RPMI7951 (cell line): ENCODE results near the gene DGLUCY. TPM values are rescaled to one million over a fixed set of nuclear protein-coding genes. Genes with fewer than 3 reads are reported as not detected.
"Not testable (repeated sequence)": the region's sequence is repeated elsewhere in the genome, so short reads cannot be mapped to it uniquely, and the experiment has no call there.

Experiments
- DNase-seq: peaks from one replicate; pipeline ENCODE4 v3.0.0-alpha.2; 2012; ENCODE audit warnings: low read depth
- total RNA-seq: library from RNA; depleted of rRNA; stranded (reverse); fragments of >200 nt; shearing (Covaris generic); gene quantifications from 2 replicates; pipeline ENCODE4 v1.2.3, GENCODE V29; 2014

The DGLUCY gene
- total RNA-seq, 1 experiment from 2014 or later, result 15.6 TPM

DNA sequence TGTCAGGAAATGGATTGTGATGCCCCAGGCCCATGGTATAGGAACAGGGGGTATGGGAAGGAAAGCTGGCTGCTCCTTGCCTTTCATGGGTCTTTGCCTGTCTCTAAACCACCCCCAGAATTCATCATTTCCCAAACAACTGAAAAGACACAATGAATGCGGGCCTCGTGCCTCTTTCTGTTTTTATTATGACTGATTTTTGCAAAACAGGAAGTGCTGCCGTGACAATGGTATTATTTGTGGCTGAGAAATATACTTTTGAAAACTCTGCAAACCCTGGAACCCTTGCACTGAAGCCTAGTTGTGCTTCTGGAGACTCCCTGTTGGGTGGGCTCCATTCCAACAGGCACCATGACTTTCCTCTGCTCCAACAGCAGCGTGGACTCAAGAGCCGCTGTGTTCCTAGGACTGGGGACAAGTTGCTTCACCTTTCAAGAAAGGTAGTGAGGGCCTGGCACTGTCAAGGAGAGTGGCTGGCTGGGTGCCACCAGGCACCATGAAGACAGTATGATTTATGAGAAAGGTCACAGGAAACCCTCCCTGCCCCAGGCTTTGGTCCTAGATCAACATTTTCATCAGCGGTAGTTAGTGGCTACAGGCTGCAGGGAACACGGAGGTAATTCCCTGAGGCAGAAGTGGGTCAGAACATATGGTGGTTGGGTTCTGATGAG is 4.8 kb upstream of the DGLUCY start:
- no peak for DNase-seq

DNA sequence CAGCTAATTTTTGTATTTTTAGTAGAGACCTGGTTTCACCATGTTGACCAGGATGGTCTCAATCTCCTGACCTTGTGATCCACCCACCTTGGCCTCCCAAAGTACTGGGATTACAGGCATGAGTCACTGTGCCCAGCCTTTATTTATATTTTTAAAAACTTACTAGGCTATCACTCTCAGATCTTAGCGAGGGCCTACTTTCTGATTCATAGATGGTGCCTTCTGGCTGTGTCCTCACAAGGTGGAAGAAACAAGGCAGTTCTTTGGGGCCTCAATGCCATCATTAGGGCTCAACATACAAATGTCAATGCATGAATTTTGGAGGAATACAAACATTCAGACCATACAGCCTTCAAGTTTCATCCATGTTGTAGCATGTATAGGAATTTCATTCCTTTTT is 2.4 kb upstream of the DGLUCY start:
- DNase-seq, result no peak

DNA sequence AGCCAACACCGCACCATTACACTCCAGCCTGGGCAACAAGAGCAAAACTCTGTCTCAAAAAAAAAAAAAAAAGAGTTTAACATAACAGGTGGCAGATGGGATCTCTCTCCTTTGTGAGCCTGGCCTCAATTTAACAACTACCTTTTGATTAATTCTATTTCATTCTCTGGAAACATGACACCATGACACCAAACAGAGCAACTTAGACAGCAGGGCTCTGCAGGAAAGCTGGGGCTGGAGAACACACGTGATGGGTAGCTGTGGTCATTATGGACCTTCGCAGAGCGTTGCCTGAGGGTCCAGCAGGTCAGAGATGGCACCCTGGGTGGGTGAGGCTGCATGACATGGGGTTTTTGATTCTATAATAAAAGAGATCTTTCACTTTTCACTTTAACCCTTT is 1.7 kb upstream of the DGLUCY start:
- DNase-seq, result no peak

DNA sequence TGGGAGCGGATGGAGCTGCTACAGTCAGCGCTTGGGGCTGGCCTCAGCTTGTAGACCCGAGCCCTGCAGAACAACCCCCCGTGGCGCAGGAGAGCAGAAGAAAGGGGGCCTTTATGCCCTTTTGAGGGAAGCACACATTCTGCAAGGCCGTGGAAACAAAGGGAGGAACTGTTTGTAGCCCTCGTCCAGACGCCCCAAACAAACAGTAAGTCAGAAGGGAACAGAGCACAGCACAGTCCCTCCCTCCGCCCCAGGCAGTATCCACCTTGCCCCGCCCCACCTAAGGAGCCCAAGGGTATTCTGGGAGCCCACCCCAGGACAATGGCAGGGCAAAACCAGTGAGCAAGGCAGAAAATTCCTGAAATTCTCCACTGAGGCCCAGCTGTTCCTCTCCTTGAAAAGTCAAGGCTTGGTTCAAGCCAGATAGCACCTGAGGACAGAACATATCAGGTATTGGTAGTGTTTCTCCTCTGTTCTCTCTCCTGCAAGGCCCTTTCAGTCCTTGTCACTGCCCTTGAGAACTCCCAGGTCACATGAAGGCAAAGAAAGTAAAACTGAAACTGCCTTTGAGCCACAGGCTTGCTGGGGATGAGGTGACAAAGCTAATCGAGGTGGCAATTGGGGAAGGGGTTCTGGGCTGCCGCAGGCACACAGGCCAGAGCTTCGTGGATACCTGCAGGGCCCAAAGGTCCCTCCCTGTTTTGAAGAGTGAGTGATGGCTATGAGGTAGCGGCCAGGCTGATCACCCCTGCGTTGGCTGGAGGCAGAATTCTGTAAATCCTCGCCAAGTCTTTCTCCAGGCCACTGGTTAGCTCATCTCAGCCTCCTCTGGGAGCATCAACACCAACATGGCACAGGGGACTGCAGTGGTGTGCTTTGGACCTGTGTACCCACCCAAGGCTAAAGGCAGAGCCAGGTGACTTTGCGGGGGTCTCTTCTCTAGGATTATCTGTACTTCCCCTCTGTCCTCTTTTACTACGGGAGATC is 499 bp downstream of the DGLUCY start:
- peak; percentile 79 for DNase-seq

DNA sequence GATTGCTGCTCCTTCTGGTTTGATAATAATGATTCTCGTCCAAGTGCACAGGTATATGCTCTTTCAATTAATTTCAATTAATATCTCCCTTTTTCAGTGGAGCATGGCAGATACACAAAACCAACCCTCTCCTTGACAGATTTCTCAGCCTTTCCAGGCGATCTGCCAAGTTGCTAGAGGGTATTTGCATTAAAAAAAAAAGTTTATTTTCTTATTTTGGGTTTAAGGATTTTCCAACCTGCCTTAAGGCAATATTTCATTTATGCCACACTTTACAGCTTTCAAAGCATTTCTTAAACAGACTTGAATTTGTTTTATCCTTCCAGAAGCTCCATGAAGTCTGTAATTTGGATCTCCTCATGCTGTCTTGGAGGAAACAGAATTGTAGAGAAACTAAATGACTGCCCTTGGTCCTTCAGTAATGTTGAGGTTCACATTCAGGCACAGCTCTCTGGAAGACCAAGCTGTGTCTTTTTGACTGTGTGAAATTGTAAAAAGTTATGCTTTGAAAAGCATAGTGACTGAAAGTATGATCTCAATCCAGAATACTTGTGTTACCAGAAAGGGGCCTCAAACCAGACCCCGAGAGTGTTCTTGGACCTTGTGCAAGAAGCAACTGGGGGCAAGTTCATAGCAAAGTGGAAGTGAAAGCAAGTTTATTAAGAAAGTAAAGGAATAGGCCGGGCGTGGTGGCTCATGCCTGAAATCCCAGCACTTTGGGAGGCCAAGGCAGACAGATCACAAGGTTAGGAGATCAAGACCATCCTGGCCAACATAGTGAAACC is 2.3 kb downstream of the DGLUCY start:
- DNase-seq, result peak; percentile 33

DNA sequence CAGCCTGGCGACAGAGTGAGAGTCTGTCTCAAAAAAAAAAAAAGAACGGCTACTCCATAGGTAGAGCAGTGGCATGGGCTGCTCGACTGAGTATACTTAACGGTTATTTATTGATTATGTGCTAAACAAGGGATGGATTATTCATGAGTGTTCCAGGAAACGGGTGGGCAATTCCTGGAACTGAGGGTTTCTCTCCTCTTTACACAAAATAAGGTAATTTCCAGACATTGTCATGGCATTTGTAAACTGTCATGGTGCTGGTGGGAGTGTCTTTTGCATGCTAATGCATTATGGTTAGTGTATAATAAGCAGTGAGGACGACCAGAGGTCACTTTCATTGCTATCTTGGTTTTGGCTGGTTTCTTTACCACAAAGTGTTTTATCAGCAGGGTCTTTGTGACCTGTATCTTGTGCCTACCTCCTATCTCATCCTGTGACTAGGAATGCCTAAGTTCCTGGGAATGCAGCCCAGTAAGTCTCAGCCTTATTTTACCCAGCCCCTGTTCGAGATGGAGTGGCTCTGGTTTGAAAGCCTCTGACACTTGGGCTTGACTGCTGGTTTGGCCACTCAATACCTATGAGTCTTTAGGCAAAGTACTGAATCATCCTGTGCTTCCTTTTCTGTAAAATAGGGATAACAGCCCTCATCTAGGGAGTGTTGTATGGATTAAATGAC is 3.2 kb downstream of the DGLUCY start:
- DNase-seq, result no peak

DNA sequence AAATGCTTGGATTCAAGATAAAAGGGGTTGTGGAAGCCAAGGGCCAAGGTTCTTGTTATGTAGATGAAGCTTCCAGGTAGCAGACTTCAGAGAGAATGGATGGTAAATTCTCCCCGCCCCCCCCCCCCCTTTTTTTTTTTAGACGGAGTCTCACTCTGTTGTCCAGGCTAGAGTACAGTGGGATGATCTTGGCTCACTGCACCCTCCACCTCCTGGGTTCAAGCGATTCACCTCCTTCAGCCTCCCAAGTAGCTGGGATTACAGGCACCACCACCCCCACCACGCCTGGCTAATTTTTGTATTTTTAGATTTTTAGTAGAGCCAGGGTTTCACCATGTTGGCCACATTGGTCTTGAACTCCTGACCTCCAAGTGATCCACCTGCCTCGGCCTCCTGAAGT is 4.1 kb downstream of the DGLUCY start:
- no peak for DNase-seq

DNA sequence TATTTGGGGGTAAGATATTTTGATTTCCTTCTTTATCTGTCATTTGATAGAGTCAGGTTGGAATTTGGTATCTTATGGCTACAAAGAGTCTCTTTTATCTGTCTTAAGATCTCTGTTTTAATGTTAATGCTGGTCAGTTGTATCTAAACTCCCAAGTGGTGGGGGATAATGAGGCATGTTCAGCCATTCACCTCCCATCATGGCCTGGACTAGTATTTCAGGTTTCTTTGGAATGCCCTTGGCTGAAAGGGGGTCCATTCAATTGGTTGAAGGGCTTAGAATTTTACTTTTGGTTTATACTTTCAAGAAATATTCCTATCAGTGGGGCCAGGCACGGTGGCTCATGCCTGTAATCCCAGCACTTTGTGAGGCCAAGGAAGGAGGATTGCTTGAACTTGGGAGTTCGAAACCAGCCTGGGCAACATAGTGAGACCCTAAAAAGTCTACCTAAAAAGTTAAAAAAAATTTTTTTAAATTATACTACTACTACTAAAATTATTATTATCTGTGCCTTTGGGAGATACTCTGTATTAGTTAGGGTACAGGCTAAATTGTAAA is 4.7 kb downstream of the DGLUCY start:
- DNase-seq, result no peak

DNA sequence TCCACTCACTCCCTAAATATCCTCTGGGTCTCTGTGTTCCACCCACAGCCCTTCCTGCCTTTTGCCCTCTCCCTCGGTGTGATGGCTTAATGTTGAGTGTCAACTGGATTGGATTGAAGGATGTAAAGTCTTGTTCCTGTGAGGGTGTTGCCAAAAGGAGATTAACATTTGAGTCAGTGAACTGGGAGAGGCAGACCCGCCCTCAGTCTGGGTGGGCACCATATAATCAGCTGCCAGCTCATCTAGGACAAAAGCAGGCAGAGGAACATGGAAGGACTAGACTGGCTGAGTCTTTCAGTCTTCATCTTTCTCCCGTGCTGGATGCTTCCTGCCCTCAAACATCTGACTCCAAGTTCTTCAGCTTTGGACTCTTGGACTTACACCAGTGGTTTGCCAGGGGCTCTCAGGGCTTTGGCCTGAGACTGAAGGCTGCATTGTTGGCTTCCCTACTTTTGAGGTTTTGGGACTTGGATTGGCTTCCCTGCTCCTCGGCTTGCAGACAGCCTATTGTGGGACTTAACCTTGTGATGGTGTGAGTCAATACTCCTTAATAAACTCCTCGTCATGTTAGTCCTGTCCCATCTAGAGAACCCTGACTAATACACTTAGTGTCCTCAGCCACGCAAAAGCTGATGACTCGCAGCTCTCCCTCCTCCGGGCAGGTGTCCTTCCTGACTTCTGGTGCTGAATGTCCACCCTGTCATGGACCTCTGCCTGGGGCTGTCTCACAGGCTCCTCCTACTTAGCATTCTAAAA is 5.9 kb downstream of the DGLUCY start:
- peak; percentile 81 for DNase-seq

DNA sequence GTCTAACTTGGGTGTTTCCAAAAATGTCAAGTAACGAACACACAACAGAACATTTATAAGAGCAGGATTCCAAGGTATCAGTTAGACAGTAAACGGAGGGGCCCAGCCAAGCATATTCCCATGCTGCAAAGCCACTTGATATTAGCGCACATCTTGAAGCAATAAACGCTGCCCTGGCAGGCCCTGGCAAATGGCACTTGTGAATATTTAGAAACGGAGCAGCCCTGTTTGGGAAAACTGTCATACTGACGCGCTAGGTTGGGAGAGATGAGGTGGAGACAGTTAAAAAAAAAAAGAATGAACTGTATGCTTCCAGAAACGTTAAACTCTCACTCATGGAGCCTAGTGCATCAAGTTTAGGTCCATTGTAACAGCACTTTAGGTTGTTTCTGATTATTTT is 9.3 kb downstream of the DGLUCY start:
- DNase-seq, result no peak

DNA sequence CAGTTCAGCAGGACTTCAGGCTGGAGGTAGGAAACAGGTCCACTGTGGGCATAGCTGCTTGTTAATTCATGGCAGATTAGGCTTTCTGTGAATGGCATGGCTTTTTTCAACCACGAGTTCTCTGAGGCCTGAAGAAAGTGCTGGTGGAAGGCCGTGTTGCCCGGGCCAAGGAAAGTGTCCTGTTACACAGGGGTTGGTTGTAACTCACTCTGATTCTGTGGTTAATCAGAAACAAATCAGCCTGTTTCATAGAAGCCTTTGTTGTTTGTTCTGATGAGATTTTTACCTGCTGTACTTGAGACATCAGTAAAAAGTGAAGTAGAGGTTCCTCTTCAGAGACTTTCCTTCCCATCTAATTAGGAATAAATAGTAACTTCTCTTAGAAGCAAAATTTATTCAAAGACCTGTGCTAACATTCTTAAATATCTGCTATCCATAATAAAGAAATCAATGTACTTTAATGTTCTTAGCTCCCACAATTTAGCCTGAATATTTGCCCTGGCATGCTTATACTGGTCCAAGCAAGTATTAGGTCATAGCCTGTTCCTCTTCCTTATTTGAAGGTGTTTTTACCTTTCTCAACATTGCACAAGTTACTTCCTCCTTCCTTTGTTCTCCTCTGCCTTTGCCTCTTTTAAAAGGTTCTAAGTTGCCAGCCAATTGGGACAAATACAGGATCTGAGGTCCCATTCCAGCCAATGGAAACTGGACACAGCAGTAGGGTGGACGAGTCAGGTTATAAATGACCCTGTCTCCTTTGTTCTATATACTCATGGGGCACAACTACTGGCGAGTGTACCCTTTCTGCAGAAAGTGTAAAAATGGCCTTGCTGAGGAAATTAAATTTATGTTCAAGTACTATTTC is 10.8 kb downstream of the DGLUCY start:
- DNase-seq, result not testable (repeated sequence)

DNA sequence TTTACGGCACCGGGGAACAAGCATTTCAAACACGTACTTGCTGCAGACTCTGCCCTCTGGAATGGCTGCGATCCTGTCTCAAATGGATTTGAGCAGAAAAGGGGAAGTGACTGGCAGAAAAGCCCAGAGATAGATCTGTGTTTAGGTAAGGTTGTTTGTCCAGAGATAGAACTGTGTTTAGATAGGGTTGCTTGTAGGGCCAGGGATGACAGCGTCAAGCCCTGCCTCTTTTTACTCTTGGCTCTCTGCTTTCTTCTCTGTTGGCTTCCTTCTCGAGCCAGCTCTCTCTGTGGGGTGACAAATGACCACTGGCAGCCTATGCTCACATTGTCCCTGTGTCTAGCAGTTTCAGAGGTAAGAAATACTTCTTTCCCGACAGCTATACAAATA is 11.4 kb downstream of the DGLUCY start:
- no peak for DNase-seq

DNA sequence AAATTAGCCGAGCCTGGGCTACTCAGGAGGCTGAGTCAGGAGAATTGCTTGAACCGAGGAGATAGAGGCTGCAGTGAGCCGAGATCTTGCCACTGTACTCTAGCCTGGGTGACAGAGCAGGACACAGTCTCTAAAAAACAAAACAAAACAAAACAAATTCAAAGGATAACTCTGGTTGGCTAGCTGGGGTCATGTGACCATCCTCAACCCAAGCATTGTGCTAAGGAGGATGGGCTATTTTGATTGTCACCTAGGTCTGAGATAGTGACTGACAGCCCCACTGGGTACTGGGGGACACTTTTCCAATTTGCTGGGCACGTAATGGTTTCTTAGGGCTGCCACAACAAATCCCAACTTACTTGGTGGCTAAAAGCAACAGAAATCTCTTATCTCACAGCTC is 11.9 kb downstream of the DGLUCY start:
- no peak for DNase-seq

DNA sequence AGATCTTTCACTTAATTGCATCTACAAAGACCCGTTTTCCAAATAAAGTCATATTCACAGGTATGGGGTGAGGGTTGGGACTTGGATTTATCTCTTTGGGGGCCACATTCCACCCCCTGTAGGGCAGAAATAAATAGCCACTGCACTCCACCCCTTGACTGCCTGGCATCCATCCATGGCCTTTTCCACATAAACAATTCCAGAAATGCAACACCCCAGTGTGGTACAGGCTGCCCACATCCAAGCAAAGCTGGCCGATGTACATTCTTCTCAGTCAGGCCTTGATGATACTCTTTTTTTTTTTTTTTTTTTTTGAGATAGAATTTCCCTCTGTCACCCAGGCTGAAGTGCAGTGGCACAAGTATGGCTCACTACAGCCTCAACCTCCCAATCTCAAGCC is 12.9 kb downstream of the DGLUCY start:
- DNase-seq, result peak; percentile 56

DNA sequence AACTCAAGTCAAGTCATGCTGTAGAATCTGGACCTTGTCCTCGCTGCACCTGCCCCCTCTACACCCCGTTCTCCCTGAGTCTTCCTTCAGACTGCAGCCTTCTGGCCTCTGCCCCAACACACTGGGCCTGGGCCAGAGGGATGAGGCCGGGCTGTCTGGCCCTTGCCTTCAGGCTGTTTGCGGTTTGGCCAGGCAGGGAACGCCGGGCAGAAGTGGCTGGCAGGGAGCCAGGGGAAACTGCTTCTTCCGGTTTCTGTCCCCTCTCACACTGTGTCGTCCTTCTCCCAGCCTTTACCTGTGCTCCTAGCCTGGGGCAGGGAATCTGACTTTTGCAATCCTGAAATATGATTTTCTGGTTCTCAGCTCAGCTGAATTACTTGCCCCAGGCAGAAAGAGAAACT is 13.5 kb downstream of the DGLUCY start:
- DNase-seq, result peak; percentile 85

DNA sequence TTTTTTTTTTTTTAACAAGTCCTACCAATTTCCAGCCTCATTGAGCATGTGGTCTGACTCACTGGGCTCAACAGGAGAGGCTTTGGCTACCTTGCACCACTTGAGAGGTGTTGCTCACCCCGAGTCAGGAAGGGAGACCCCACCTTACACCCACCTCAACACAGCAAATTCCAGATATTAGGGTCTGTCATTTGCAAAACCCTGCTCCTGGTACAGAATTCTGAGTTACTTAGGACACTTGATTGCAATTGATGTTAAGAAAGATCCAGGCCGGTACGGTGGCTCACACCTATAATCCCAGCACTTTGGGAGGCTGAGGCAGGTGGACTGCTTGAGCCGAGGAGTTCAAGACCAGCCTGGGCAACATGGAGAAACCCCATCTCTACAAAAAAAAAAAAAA is 14.1 kb downstream of the DGLUCY start:
- DNase-seq, result no peak

DNA sequence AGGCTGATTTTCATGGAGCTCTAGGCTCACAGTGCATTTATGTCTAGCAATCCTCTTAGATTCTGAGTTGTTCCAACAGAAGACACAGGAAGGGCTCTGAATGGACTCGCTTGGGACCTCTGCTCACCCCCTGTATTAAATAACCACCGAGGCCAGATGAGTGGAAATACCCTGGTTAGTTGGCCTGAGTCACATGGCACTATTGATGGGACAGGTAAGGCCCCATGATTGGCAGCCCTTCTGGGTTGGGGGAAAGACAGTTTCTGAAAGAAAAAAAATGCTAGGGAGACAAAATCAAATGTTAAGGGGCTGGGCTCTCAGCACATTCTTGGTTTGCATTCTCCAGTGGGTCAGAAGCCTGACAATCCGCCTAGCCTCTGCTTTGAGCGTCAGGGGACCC is 14.8 kb downstream of the DGLUCY start:
- no peak for DNase-seq

DNA sequence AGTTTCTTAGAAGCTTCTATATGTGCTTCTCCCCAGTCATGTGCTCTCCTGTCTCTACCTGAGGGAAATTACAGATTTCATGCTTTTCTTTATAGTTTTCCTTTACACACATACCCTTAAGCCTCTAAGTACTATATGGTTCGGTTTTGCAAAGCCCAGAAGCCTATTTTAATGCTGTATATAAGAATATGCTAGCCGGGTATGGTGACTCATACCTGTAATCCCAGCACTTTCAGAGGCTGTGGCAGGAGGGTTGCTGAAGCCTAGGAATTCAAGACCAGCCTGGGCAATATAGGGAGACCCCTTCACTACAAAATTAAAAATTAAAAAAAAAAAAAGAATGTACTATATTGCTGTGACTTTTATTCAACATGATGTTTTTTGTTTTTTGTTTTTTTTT is 15.4 kb downstream of the DGLUCY start:
- no peak for DNase-seq

DNA sequence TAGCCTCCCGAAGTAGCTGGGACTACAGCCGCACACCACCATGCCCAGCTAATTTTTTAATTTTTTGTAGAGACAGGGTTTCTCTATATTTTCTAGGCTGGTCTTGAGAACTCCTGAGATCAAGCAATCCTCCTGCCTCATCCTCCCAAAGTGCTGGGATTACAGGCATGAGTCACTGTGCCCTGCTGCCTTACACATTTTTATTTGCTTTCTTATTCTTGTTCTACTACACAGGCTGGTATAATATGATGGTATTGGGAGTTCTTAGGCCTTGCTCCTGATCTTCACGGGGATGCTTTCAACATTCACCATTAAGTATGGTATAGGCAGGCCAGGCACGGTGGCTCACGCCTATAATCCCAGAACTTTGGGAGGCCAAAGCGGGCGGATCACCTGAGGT is 21.2 kb downstream of the DGLUCY start:
- no peak for DNase-seq
